Motor neuron (in vitro differentiated cells): ENCODE results near the gene H3-3A. TPM values are rescaled to one million over a fixed set of nuclear protein-coding genes. Genes with fewer than 3 reads are reported as not detected.

Experiments
- ATAC-seq, 8 experiments: fragments of 200-7000 bp; cut with Tn5 transposase; replicated peaks in 6 of 8; 2 replicates each; pipeline ENCODE4 v1.8.0; 2021; ENCODE audit warnings: mild to moderate bottlenecking in 8 of 8, moderate library complexity in 8 of 8
- H3K27ac ChIP-seq, 2 donors: fragments of 250-450 bp; sonication (Bioruptor Pico); 2 replicates each; pipeline ENCODE4 v1.9.0; 2021; ENCODE audit warnings: antibody characterized with exemption in 2 of 2, mild to moderate bottlenecking in 2 of 2, moderate library complexity in 1 of 2
- H3K4me1 ChIP-seq, 2 donors: fragments of 250-450 bp; sonication (Bioruptor Pico); replicated peaks in 1 of 2; 2 replicates each; pipeline ENCODE4 v1.6.1; 2021; ENCODE audit warnings: antibody characterized with exemption in 2 of 2, mild to moderate bottlenecking in 2 of 2, moderate library complexity in 1 of 2
- H3K4me3 ChIP-seq, 5 donors: fragments of 250-450 bp; sonication (Bioruptor Pico); 2 replicates each; pipeline ENCODE4 v1.9.0; 2021; ENCODE audit warnings: antibody characterized with exemption in 5 of 5, mild to moderate bottlenecking in 5 of 5, moderate library complexity in 4 of 5
- WGBS, 10 experiments: fragments of 450-650 bp; shearing (Covaris generic); methylation state at CpG; one replicate each; pipeline ENCODE4 v1.0.0; 2022; 5-methylcytosine and 5-hydroxymethylcytosine counted together
- in situ Hi-C, 9 experiments: fragments of 400-800 bp; cut with MboI; loops; one replicate each; pipeline ENCODE4 v1.15.0; 2021; ENCODE audit warnings: low sequenced_read_pairs in 9 of 9, low pct_unique_long_range_greater_than_20kb in 2 of 9; ENCODE audit not compliant: unreplicated experiment in 9 of 9
- total RNA-seq, 8 experiments: library from RNA; unstranded; fragments of 300-600 nt; gene quantifications; 2 replicates each; pipeline versions ENCODE4 v1.2.3 to v1.2.4, GENCODE V29; 2022

The H3-3A gene
- total RNA-seq, 8 experiments from 2014 or later: 306 to 1,867 (median 1,051) TPM

GRCh38 chr1:226061068-226061840 is 1.3 kb upstream of the H3-3A start:
- 0 to 39% (median 20%) methylated on average over 3 to 21 of the region's 21 CpGs for WGBS, 10 experiments
- Histone ChIP-seq H3K4me1 (peaks cover 19 to 23% of the 10 kb centered on the region in 2 donors), H3K4me3 (peak overlapping the region; percentile 84 to 99 (median 94)), H3K27ac (peak overlapping the region; percentile 98)
- in situ Hi-C loops: no loop called here
- no peak for ATAC-seq

- peaks cover 24 to 30% of the 10 kb centered on the region in 2 donors for H3K4me1 ChIP-seq
- 0% methylated on average over 2 to 6 of the region's 100 CpGs; no CpG with 5 or more reads in 7 of the 10 experiments for WGBS, 10 experiments
- H3K4me3 ChIP-seq: peak overlapping the region; percentile 84 to 99 (median 94)
- H3K27ac ChIP-seq: peak overlapping the region; percentile 98
- in situ Hi-C loops: no loop called here
- ATAC-seq: peak; percentile 64 to 83 (median 80)
These were observed 517 bp upstream of the H3-3A start for GRCh38 chr1:226061841-226062557.

GRCh38 chr1:226063224-226063976 is 884 bp downstream of the H3-3A start:
- Histone ChIP-seq H3K4me3 (peak overlapping the region; percentile 84 to 99 (median 94)), H3K4me1 (peaks cover 24 to 37% of the 10 kb centered on the region in 2 donors), H3K27ac (peak overlapping the region; percentile 93 to 98)
- in situ Hi-C loops: no loop called here
- WGBS, 10 experiments: 0 to 2% (median 1%) methylated on average over 10 to 32 of the region's 36 CpGs; no CpG with 5 or more reads in 1 of the 10 experiments
- peak in 4 of 8 experiments; percentile 1 to 2 (median 2) for ATAC-seq

GRCh38 chr1:226063977-226064815 is 1.7 kb downstream of the H3-3A start:
- Histone ChIP-seq H3K4me1 (peaks cover 24 to 37% of the 10 kb centered on the region in 2 donors), H3K27ac (no peak overlapping the region), H3K4me3 (peak overlapping the region; percentile 84 to 99 (median 94))
- in situ Hi-C loops: no loop called here
- ATAC-seq: no peak
- 0 to 6% (median 0%) methylated on average over 3 to 17 of the region's 17 CpGs; no CpG with 5 or more reads in 1 of the 10 experiments for WGBS, 10 experiments

- H3K27ac ChIP-seq: no peak overlapping the region
- 0 to 8% (median 1%) methylated on average over 1 to 5 of the region's 5 CpGs for WGBS, 10 experiments
- ATAC-seq: no peak
- peak overlapping the region; percentile 84 to 99 (median 94) for H3K4me3 ChIP-seq
- in situ Hi-C loops: no loop called here
- peaks cover 24 to 37% of the 10 kb centered on the region in 2 donors for H3K4me1 ChIP-seq
These were observed 2.3 kb downstream of the H3-3A start for GRCh38 chr1:226064816-226065248.

- ATAC-seq: no peak
- WGBS, 10 experiments: 17 to 100% (median 78%) methylated on average over 1 to 4 of the region's 4 CpGs; no CpG with 5 or more reads in 2 of the 10 experiments
- Histone ChIP-seq H3K4me3 (no peak overlapping the region), H3K4me1 (peaks cover 15 to 29% of the 10 kb centered on the region in 2 donors), H3K27ac (no peak overlapping the region)
- in situ Hi-C loops: no loop called here
These were observed 4.0 kb downstream of the H3-3A start for GRCh38 chr1:226066415-226067078.

GRCh38 chr1:226069811-226070489 is 7.4 kb downstream of the H3-3A start:
- Histone ChIP-seq H3K4me3 (no peak overlapping the region), H3K4me1 (peaks cover 15 to 28% of the 10 kb centered on the region in 2 donors), H3K27ac (no peak overlapping the region)
- in situ Hi-C loops: no loop called here
- 76 to 100% (median 92%) methylated on average over 2 to 13 of the region's 13 CpGs for WGBS, 10 experiments
- ATAC-seq: no peak

GRCh38 chr1:226072347-226072746 is 9.8 kb downstream of the H3-3A start:
- ATAC-seq: no peak
- H3K27ac ChIP-seq: no peak overlapping the region
- H3K4me3 ChIP-seq: no peak overlapping the region
- WGBS, 10 experiments: 43 to 97% (median 87%) methylated on average over 2 to 4 of the region's 4 CpGs
- peaks cover 0 to 4% of the 10 kb centered on the region in 2 donors for H3K4me1 ChIP-seq
- in situ Hi-C loops: no loop called here

- 28 to 100% (median 62%) methylated on average over 3 to 6 of the region's 6 CpGs for WGBS, 10 experiments
- Histone ChIP-seq H3K4me3 (no peak overlapping the region), H3K27ac (no peak overlapping the region), H3K4me1 (no peaks in the 10 kb centered on the region)
- ATAC-seq: no peak
- in situ Hi-C loops: no loop called here
These were observed 10.9 kb downstream of the H3-3A start for GRCh38 chr1:226073184-226073950.

GRCh38 chr1:226074046-226074445 is 11.5 kb downstream of the H3-3A start:
- no peaks in the 10 kb centered on the region for H3K4me1 ChIP-seq
- WGBS, 10 experiments: 50 to 95% (median 88%) methylated on average over 2 to 4 of the region's 4 CpGs; no CpG with 5 or more reads in 1 of the 10 experiments
- peak in 2 of 8 experiments; percentile 3 to 9 for ATAC-seq
- H3K4me3 ChIP-seq: no peak overlapping the region
- no peak overlapping the region for H3K27ac ChIP-seq
- in situ Hi-C loops: no loop called here

- 75 to 100% (median 96%) methylated on average over 1 to 6 of the region's 6 CpGs; no CpG with 5 or more reads in 1 of the 10 experiments for WGBS, 10 experiments
- peak in 3 of 8 experiments; percentile 19 to 35 (median 26) for ATAC-seq
- Histone ChIP-seq H3K4me1 (no peaks in the 10 kb centered on the region), H3K27ac (no peak overlapping the region), H3K4me3 (no peak overlapping the region)
- in situ Hi-C loops: no loop called here
These were observed 13.9 kb downstream of the H3-3A start for GRCh38 chr1:226076378-226076777.
